Measurements from ENCODE around the gene TOP3B.

TOP3B gene

GRCh38 chr22:21937041-21937820 is 45.4 kb downstream of the TOP3B start:
- FAIRE-seq = no peak
- TF ChIP-seq PAX5 (IDR thresholded peaks at IDR 0.05; ENCODE audit: insufficient read depth, low read length, severe bottlenecking) (no peak), POLR2AphosphoS5 (IDR thresholded peaks at IDR 0.05; ENCODE audit: low read depth, low read length) (no peak), TAF1 (IDR thresholded peaks at IDR 0.05; ENCODE audit: low read depth, low read length) (no peak), POU2F2 (IDR thresholded peaks at IDR 0.05; ENCODE audit: low read depth, low read length) (no peak), SPI1 (IDR thresholded peaks at IDR 0.05; ENCODE audit: low read depth, low read length) (no peak), POLR2A (IDR thresholded peaks at IDR 0.05; ENCODE audit: low read depth, low read length) (no peak)
- no peak for DNase-seq (ENCODE audit: insufficient read length, low spot score)

- no peak for FAIRE-seq
- TF ChIP-seq PAX5 (IDR thresholded peaks at IDR 0.05; ENCODE audit: insufficient read depth, low read length, severe bottlenecking) (no peak), TAF1 (IDR thresholded peaks at IDR 0.05; ENCODE audit: low read depth, low read length) (no peak), POLR2AphosphoS5 (IDR thresholded peaks at IDR 0.05; ENCODE audit: low read depth, low read length) (no peak), SPI1 (IDR thresholded peaks at IDR 0.05; ENCODE audit: low read depth, low read length) (no peak), POU2F2 (IDR thresholded peaks at IDR 0.05; ENCODE audit: low read depth, low read length) (no peak), POLR2A (IDR thresholded peaks at IDR 0.05; ENCODE audit: low read depth, low read length) (no peak)
- DNase-seq (ENCODE audit: insufficient read length, low spot score) = no peak
Observed at GRCh38 chr22:21936151-21936775, 46.3 kb downstream of the TOP3B start.

- TF ChIP-seq SPI1 (IDR thresholded peaks at IDR 0.05; ENCODE audit: low read depth, low read length) (no peak), POU2F2 (IDR thresholded peaks at IDR 0.05; ENCODE audit: low read depth, low read length) (no peak), POLR2A (IDR thresholded peaks at IDR 0.05; ENCODE audit: low read depth, low read length) (no peak), TAF1 (IDR thresholded peaks at IDR 0.05; ENCODE audit: low read depth, low read length) (no peak), POLR2AphosphoS5 (IDR thresholded peaks at IDR 0.05; ENCODE audit: low read depth, low read length) (no peak), PAX5 (IDR thresholded peaks at IDR 0.05; ENCODE audit: insufficient read depth, low read length, severe bottlenecking) (no peak)
- FAIRE-seq = no peak
- DNase-seq (ENCODE audit: insufficient read length, low spot score) = no peak
Observed at GRCh38 chr22:21933910-21934309, 48.7 kb downstream of the TOP3B start.

DNA sequence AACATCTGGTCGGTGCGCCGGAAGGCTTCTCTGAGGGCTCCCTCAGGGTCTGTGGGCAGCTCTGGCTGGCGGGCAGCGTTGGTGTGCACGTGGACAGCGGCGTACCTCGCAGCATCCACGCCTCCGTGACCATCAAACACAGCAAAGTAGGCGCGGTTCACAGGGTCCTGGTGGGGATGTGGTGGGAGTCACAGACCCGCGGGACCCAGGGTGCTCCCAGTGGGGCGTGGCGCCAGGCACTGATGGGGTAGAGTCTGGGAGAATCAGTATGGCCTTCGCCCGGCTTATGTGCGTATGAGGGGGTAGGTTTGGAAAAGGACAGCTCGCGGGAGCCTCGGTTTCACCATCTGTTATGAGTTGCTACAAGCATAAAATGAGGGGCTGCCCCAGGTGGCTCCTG is 49.2 kb downstream of the TOP3B start:
- DNase-seq (ENCODE audit: insufficient read length, low spot score) (no peak), FAIRE-seq (no peak)
- TF ChIP-seq POLR2AphosphoS5 (IDR thresholded peaks at IDR 0.05; ENCODE audit: low read depth, low read length) (no peak), POLR2A (IDR thresholded peaks at IDR 0.05; ENCODE audit: low read depth, low read length) (no peak), SPI1 (IDR thresholded peaks at IDR 0.05; ENCODE audit: low read depth, low read length) (no peak), TAF1 (IDR thresholded peaks at IDR 0.05; ENCODE audit: low read depth, low read length) (no peak), PAX5 (IDR thresholded peaks at IDR 0.05; ENCODE audit: insufficient read depth, low read length, severe bottlenecking) (no peak), POU2F2 (IDR thresholded peaks at IDR 0.05; ENCODE audit: low read depth, low read length) (no peak)

GRCh38 chr22:21932347-21932746 is 50.2 kb downstream of the TOP3B start:
- no peak for DNase-seq (ENCODE audit: insufficient read length, low spot score)
- TF ChIP-seq TAF1 (IDR thresholded peaks at IDR 0.05; ENCODE audit: low read depth, low read length) = no peak
- no peak for TF ChIP-seq SPI1 (IDR thresholded peaks at IDR 0.05; ENCODE audit: low read depth, low read length)
- TF ChIP-seq PAX5 (IDR thresholded peaks at IDR 0.05; ENCODE audit: insufficient read depth, low read length, severe bottlenecking) = no peak
- no peak for TF ChIP-seq POU2F2 (IDR thresholded peaks at IDR 0.05; ENCODE audit: low read depth, low read length)
- no peak for TF ChIP-seq POLR2AphosphoS5 (IDR thresholded peaks at IDR 0.05; ENCODE audit: low read depth, low read length)
- no peak for TF ChIP-seq POLR2A (IDR thresholded peaks at IDR 0.05; ENCODE audit: low read depth, low read length)
- no peak for FAIRE-seq

DNA sequence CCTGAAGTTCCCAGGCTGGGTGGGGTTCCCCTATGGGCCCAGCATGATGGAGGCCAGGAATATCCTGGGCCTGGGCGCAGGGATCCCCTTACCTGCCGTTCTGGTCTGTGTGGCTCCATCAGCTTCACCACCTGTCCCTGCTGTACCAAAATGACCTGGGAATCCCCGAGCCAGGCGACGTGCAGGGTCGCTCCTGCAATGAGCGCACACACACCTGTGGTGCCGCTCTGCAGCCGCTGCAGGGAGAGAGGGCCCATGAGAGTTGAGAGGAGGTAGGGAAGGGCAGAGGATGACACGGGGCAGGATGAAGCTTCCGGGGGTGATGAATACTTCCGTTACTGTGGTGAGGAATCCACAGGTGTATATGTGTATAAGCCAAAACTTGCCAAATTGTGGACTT is 51.5 kb downstream of the TOP3B start:
- TF ChIP-seq PAX5 (IDR thresholded peaks at IDR 0.05; ENCODE audit: insufficient read depth, low read length, severe bottlenecking) (no peak), POU2F2 (IDR thresholded peaks at IDR 0.05; ENCODE audit: low read depth, low read length) (no peak), SPI1 (IDR thresholded peaks at IDR 0.05; ENCODE audit: low read depth, low read length) (no peak), TAF1 (IDR thresholded peaks at IDR 0.05; ENCODE audit: low read depth, low read length) (no peak), POLR2A (IDR thresholded peaks at IDR 0.05; ENCODE audit: low read depth, low read length) (no peak), POLR2AphosphoS5 (IDR thresholded peaks at IDR 0.05; ENCODE audit: low read depth, low read length) (no peak)
- FAIRE-seq (no peak), DNase-seq (ENCODE audit: insufficient read length, low spot score) (no peak)

GRCh38 chr22:21929253-21929652 is 53.3 kb downstream of the TOP3B start:
- no peak for FAIRE-seq
- TF ChIP-seq POLR2A (IDR thresholded peaks at IDR 0.05; ENCODE audit: low read depth, low read length) = no peak
- no peak for TF ChIP-seq SPI1 (IDR thresholded peaks at IDR 0.05; ENCODE audit: low read depth, low read length)
- no peak for TF ChIP-seq POLR2AphosphoS5 (IDR thresholded peaks at IDR 0.05; ENCODE audit: low read depth, low read length)
- no peak for TF ChIP-seq POU2F2 (IDR thresholded peaks at IDR 0.05; ENCODE audit: low read depth, low read length)
- TF ChIP-seq TAF1 (IDR thresholded peaks at IDR 0.05; ENCODE audit: low read depth, low read length) = no peak
- no peak for TF ChIP-seq PAX5 (IDR thresholded peaks at IDR 0.05; ENCODE audit: insufficient read depth, low read length, severe bottlenecking)
- DNase-seq (ENCODE audit: insufficient read length, low spot score) = no peak

GRCh38 chr22:21928048-21928447 is 54.5 kb downstream of the TOP3B start:
- TF ChIP-seq PAX5 (IDR thresholded peaks at IDR 0.05; ENCODE audit: insufficient read depth, low read length, severe bottlenecking) = no peak
- no peak for TF ChIP-seq POLR2AphosphoS5 (IDR thresholded peaks at IDR 0.05; ENCODE audit: low read depth, low read length)
- no peak for TF ChIP-seq SPI1 (IDR thresholded peaks at IDR 0.05; ENCODE audit: low read depth, low read length)
- no peak for TF ChIP-seq POLR2A (IDR thresholded peaks at IDR 0.05; ENCODE audit: low read depth, low read length)
- no peak for TF ChIP-seq POU2F2 (IDR thresholded peaks at IDR 0.05; ENCODE audit: low read depth, low read length)
- no peak for TF ChIP-seq TAF1 (IDR thresholded peaks at IDR 0.05; ENCODE audit: low read depth, low read length)
- FAIRE-seq = no peak
- DNase-seq (ENCODE audit: insufficient read length, low spot score) = no peak

GRCh38 chr22:21927174-21927823 is 55.3 kb downstream of the TOP3B start:
- TF ChIP-seq SPI1 (IDR thresholded peaks at IDR 0.05; ENCODE audit: low read depth, low read length) = no peak
- TF ChIP-seq POLR2AphosphoS5 (IDR thresholded peaks at IDR 0.05; ENCODE audit: low read depth, low read length) = no peak
- no peak for TF ChIP-seq POLR2A (IDR thresholded peaks at IDR 0.05; ENCODE audit: low read depth, low read length)
- no peak for TF ChIP-seq PAX5 (IDR thresholded peaks at IDR 0.05; ENCODE audit: insufficient read depth, low read length, severe bottlenecking)
- TF ChIP-seq POU2F2 (IDR thresholded peaks at IDR 0.05; ENCODE audit: low read depth, low read length) = no peak
- no peak for TF ChIP-seq TAF1 (IDR thresholded peaks at IDR 0.05; ENCODE audit: low read depth, low read length)
- DNase-seq (ENCODE audit: insufficient read length, low spot score) = no peak
- no peak for FAIRE-seq
